GM19238 (cell line): ENCODE measurements around the gene EYA2.

ENCODE experiments used
- DNase-seq: peaks from one replicate; pipeline ENCODE4 v3.0.0; 2011; ENCODE audit warnings: low spot score; ENCODE audit not compliant: insufficient read length

EYA2 gene

GRCh38 chr20:47139934-47140535, 245.4 kb downstream of the EYA2 start:
- DNase-seq: no peak

GRCh38 chr20:47141350-47141921, 246.8 kb downstream of the EYA2 start:
- no peak for DNase-seq

GRCh38 chr20:47141941-47142773, 247.5 kb downstream of the EYA2 start:
- no peak for DNase-seq

- no peak for DNase-seq
Measured at GRCh38 chr20:47142774-47143170, 248.1 kb downstream of the EYA2 start.

- DNase-seq: no peak
Measured at GRCh38 chr20:47143657-47144056, 249.0 kb downstream of the EYA2 start.

GRCh38 chr20:47144463-47144862, 249.8 kb downstream of the EYA2 start:
- no peak for DNase-seq

GRCh38 chr20:47146686-47147085, 252.0 kb downstream of the EYA2 start:
- DNase-seq: no peak

- DNase-seq: no peak
Measured at GRCh38 chr20:47148059-47148458, 253.4 kb downstream of the EYA2 start.

- DNase-seq: no peak
Measured at GRCh38 chr20:47149939-47150338, 255.3 kb downstream of the EYA2 start.

- DNase-seq: peak; percentile 20
Measured at GRCh38 chr20:47150403-47151152, 255.9 kb downstream of the EYA2 start.

GRCh38 chr20:47152068-47152467, 257.4 kb downstream of the EYA2 start:
- no peak for DNase-seq

GRCh38 chr20:47154089-47154488, 259.4 kb downstream of the EYA2 start:
- DNase-seq: no peak

GRCh38 chr20:47156301-47157137, 261.9 kb downstream of the EYA2 start:
- DNase-seq: no peak

GRCh38 chr20:47159166-47159565, 264.5 kb downstream of the EYA2 start:
- DNase-seq: no peak

- no peak for DNase-seq
Measured at GRCh38 chr20:47160240-47160639, 265.6 kb downstream of the EYA2 start.

- DNase-seq: no peak
Measured at GRCh38 chr20:47160992-47161391, 266.3 kb downstream of the EYA2 start.

- no peak for DNase-seq
Measured at GRCh38 chr20:47161411-47161810, 266.8 kb downstream of the EYA2 start.

- no peak for DNase-seq
Measured at GRCh38 chr20:47164140-47164539, 269.5 kb downstream of the EYA2 start.

GRCh38 chr20:47165376-47165865, 270.8 kb downstream of the EYA2 start:
- DNase-seq: no peak

GRCh38 chr20:47167846-47168245, 273.2 kb downstream of the EYA2 start:
- no peak for DNase-seq

- no peak for DNase-seq
Measured at GRCh38 chr20:47172579-47172978, 277.9 kb downstream of the EYA2 start.
